Endothelial cell of umbilical vein (primary cell): ENCODE results near the gene PDE3A. TPM values are rescaled to one million over a fixed set of nuclear protein-coding genes. Genes with fewer than 3 reads are reported as not detected.

ENCODE experiments used
- BruUV-seq: library from RNA; stranded (reverse); fragments of 400-500 nt; replicated peaks from 2 replicates; lab custom pipeline; 2021; lab: Mats Ljungman, UMichigan
- CTCF ChIA-PET: fragments of 300-600, 350-600 bp; sonication (Branson Sonifier 250); formaldehyde crosslinking; loops from one replicate; lab custom pipeline; 2021; ENCODE audit warnings: antibody characterized with exemption, inconsistent platforms; lab: Charles Lee
- POLR2A ChIA-PET: fragments of 300-600, 350-600 bp; sonication (Branson Sonifier 250); formaldehyde crosslinking; loops from one replicate; lab custom pipeline; 2021; ENCODE audit warnings: antibody characterized with exemption, inconsistent platforms; lab: Charles Lee
- DNase-seq: peaks from one replicate; pipeline ENCODE4 v3.0.0-alpha.2; 2011; ENCODE audit warnings: low read depth, low spot score
- FAIRE-seq: peaks from 2 replicates; lab custom pipeline; 2011; peaks lifted over from hg19 to GRCh38; lab: Jason Lieb, UNC
- H2AFZ ChIP-seq: 2 replicates; pipeline ENCODE4 v1.6.0; 2012; ENCODE audit warnings: low read depth, low read length, control low read depth, inconsistent platforms
- H3K27ac ChIP-seq: 2 replicates; pipeline ENCODE4 v1.5.1; 2011; ENCODE audit warnings: low read depth, mild to moderate bottlenecking, control low read depth, low read length, moderate library complexity; ENCODE audit not compliant: insufficient read depth
- H3K27me3 ChIP-seq, 2 experiments: 2 replicates each; pipeline versions ENCODE4 v1.6.0 to v1.6.1; 2011; ENCODE audit warnings: low read length in 2 of 2, mixed read lengths in 1 of 2; ENCODE audit not compliant: control insufficient read depth in 2 of 2, insufficient read depth in 2 of 2
- H3K36me3 ChIP-seq, 2 experiments: 2 replicates in 1 of 2; 3 replicates in 1 of 2; pipeline ENCODE4 v1.5.1; 2011; ENCODE audit warnings: low read length in 2 of 2, mild to moderate bottlenecking in 1 of 2, moderate library complexity in 1 of 2; ENCODE audit not compliant: control insufficient read depth in 2 of 2, insufficient read depth in 2 of 2; ENCODE audit errors: extremely low read depth in 1 of 2
- H3K4me1 ChIP-seq: 3 replicates; pipeline ENCODE4 v1.5.1; 2011; ENCODE audit warnings: mild to moderate bottlenecking, low read length; ENCODE audit not compliant: control insufficient read depth, insufficient read depth; ENCODE audit errors: extremely low read depth
- H3K4me2 ChIP-seq: 2 replicates; pipeline ENCODE4 v1.6.1; 2011; ENCODE audit warnings: low read length, control low read depth, mixed read lengths; ENCODE audit not compliant: insufficient read depth
- H3K4me3 ChIP-seq, 3 experiments: fragments of 200-600 bp in 1 of 3; sonication (generic), shearing (Covaris generic) in 1 of 3; replicated peaks in 1 of 3; 2 replicates each; pipeline ENCODE4 v1.5.1; 2011 to 2016; ENCODE audit warnings: control low read depth in 3 of 3, low read length in 3 of 3, mild to moderate bottlenecking in 2 of 3, inconsistent platforms in 1 of 3, low read depth in 1 of 3, moderate library complexity in 1 of 3; ENCODE audit not compliant: insufficient read depth in 1 of 3
- H3K79me2 ChIP-seq: 2 replicates; pipeline ENCODE4 v1.6.0; 2012; ENCODE audit warnings: low read length, inconsistent platforms; ENCODE audit not compliant: control insufficient read depth, insufficient read depth
- H3K9ac ChIP-seq: replicated peaks from 2 replicates; pipeline ENCODE3; 2011; ENCODE audit warnings: low read length, control low read depth; ENCODE audit not compliant: insufficient read depth; ENCODE audit errors: extremely low read depth
- H3K9me1 ChIP-seq: replicated peaks from 3 replicates; pipeline ENCODE4 v1.6.0; 2011; ENCODE audit warnings: mild to moderate bottlenecking, low read length; ENCODE audit not compliant: control insufficient read depth, insufficient read depth; ENCODE audit errors: extremely low read depth
- H3K9me3 ChIP-seq: replicated peaks from 2 replicates; pipeline ENCODE4 v1.5.1; 2012; ENCODE audit warnings: low read length, inconsistent platforms; ENCODE audit not compliant: control insufficient read depth, insufficient read depth
- H4K20me1 ChIP-seq: replicated peaks from 2 replicates; pipeline ENCODE3; 2011; ENCODE audit warnings: mild to moderate bottlenecking, low read length; ENCODE audit not compliant: control insufficient read depth, insufficient read depth; ENCODE audit errors: extremely low read depth
- EZH2 ChIP-seq: IDR thresholded peaks from 2 replicates; pipeline ENCODE4 v1.6.1; 2012; ENCODE audit warnings: borderline replicate concordance, low read depth, mild to moderate bottlenecking, moderate library complexity, low read length, inconsistent platforms; ENCODE audit not compliant: severe bottlenecking
- FOS ChIP-seq: IDR thresholded peaks from 2 replicates; pipeline ENCODE4 v1.6.1; 2011; ENCODE audit warnings: mild to moderate bottlenecking, low read length, moderate library complexity, borderline replicate concordance; ENCODE audit not compliant: insufficient read depth
- GATA2 ChIP-seq: IDR thresholded peaks from 2 replicates; pipeline ENCODE4 v1.7.0; 2011; ENCODE audit warnings: low read depth, mild to moderate bottlenecking, moderate library complexity, mixed read lengths, low read length; ENCODE audit not compliant: insufficient read length, insufficient read depth
- JUN ChIP-seq: IDR thresholded peaks from 2 replicates; pipeline ENCODE4 v1.6.1; 2011; ENCODE audit warnings: borderline replicate concordance, low read depth; ENCODE audit not compliant: insufficient read length, insufficient read depth
- MAX ChIP-seq: IDR thresholded peaks from 2 replicates; pipeline ENCODE4 v1.6.1; 2011; ENCODE audit not compliant: insufficient read depth, insufficient read length
- MYC ChIP-seq: IDR thresholded peaks from one replicate; pipeline ENCODE4 v1.6.1; 2011; ENCODE audit warnings: mild to moderate bottlenecking, low read depth, low read length
- POLR2A ChIP-seq: IDR thresholded peaks from 2 replicates; pipeline ENCODE4 v1.6.1; 2012; ENCODE audit warnings: low read depth, mild to moderate bottlenecking, control low read depth, low read length
- POLR2AphosphoS5 ChIP-seq: IDR thresholded peaks from 2 replicates; pipeline ENCODE4 v1.6.1; 2012; ENCODE audit warnings: low read depth, mild to moderate bottlenecking, control low read depth, low read length, moderate library complexity; ENCODE audit not compliant: insufficient read depth
- dilution Hi-C: fragments of 300-500 bp; cut with MboI; formaldehyde crosslinking; loops from one replicate; pipeline ENCODE4 v1.15.0; 2019; ENCODE audit warnings: low sequenced_read_pairs; ENCODE audit not compliant: extremely low pct_ligation_motif_present
- intact Hi-C: fragments of 100-400 bp; cut with micrococcal nuclease; formaldehyde crosslinking; loops from one replicate; pipeline ENCODE4 v1.10.0; 2022
- polyA plus RNA-seq, 4 experiments: library from polyadenylated mRNA; depleted of rRNA in 3 of 4; stranded (reverse) in 3 of 4; unstranded in 1 of 4; fragments of >200 nt; gene quantifications; 2 replicates each; pipeline versions ENCODE4 v1.2.1 to v1.2.3, GENCODE V29; 2011 to 2012; ENCODE audit warnings: missing spikeins in 1 of 4
- total RNA-seq: library from RNA; stranded (reverse); gene quantifications from 2 replicates; pipeline ENCODE4 v1.2.3, GENCODE V29; 2021
- TF ChIP-seq, protein P1 (sequence below), 2 donors: IDR thresholded peaks; 1 replicate in 1 of 2; 2 replicates in 1 of 2; pipeline ENCODE4 v1.5.1; 2011; ENCODE audit warnings: low read length in 2 of 2, mild to moderate bottlenecking in 2 of 2, moderate library complexity in 2 of 2, control low read depth in 1 of 2, inconsistent platforms in 1 of 2, low read depth in 1 of 2; ENCODE audit not compliant: insufficient read depth in 1 of 2; ENCODE audit errors: extremely low read depth in 1 of 2

The PDE3A gene
- total and polyA plus RNA-seq, 2 donors (not counting 3 experiments of a cell fraction or from before 2014, with no cell fraction given) = 14.0 to 27.4 TPM

GRCh38 chr12:20452496-20453010 lies 84.2 kb downstream of the PDE3A start:
- dilution Hi-C loops (no loop called here), intact Hi-C loops (no loop called here)
- H3K79me2 ChIP-seq = peaks cover 9% of the 10 kb centered on the region
- H2AFZ ChIP-seq = no peak overlapping the region
- no peaks in the 10 kb centered on the region for H3K9me1 ChIP-seq
- H3K4me2 ChIP-seq = no peak overlapping the region
- H3K9me3 ChIP-seq = no peaks in the 10 kb centered on the region
- H3K27ac ChIP-seq = no peak overlapping the region
- H4K20me1 ChIP-seq = no peaks in the 10 kb centered on the region
- CTCF ChIA-PET = no interaction called here
- H3K4me3 ChIP-seq = no peak overlapping the region
- H3K4me1 ChIP-seq = no peaks in the 10 kb centered on the region
- DNase-seq (no peak), FAIRE-seq (no peak)
- H3K9ac ChIP-seq = no peak overlapping the region
- H3K36me3 ChIP-seq = no peaks in the 10 kb centered on the region
- POLR2A ChIA-PET = no interaction called here
- no peaks in the 10 kb centered on the region for H3K27me3 ChIP-seq
- no TSS peak for BruUV-seq
- TF ChIP-seq MYC (no peak), FOS (no peak)

DNA sequence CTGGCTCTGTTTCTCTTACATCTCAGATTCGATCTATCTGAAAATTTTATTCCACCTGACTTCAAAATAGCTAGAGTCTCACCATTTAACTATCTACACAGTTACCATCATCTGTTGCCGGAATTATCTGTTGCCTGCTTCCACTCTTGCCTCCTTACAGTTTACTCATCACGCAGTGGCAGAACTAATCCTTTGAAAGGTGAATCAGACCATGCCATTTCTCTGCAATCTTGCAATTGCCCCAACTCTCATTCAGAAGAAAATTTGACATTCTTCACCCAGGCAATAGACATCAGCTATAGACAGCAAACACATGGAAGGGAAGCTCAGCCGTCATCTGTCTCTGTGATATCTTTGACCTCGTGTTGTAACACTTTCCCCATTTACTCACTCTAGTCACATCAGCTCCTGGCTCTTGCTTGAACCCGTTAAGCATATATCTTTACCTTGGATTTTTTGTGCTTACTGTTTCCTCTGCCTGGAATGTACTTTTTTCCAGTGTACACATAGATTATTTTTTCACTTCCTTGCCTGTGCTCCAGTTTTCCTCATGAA lies 85.5 kb downstream of the PDE3A start:
- Histone ChIP-seq H3K4me2 (no peak overlapping the region), H3K79me2 (peaks cover 9% of the 10 kb centered on the region), H3K27ac (no peak overlapping the region), H3K9ac (no peak overlapping the region), H3K9me3 (no peaks in the 10 kb centered on the region), H3K9me1 (no peaks in the 10 kb centered on the region), H4K20me1 (no peaks in the 10 kb centered on the region), H3K4me3 (no peak overlapping the region), H2AFZ (no peak overlapping the region), H3K36me3 (no peaks in the 10 kb centered on the region), H3K4me1 (no peaks in the 10 kb centered on the region), H3K27me3 (no peaks in the 10 kb centered on the region)
- CTCF ChIA-PET = interaction anchor here (1.3 kb wide), 1 partner anchor 103 kb away, joined by 3 read pairs; no protein-coding TSS in a partner anchor
- no peak for DNase-seq
- TF ChIP-seq MYC = no peak
- no peak for TF ChIP-seq FOS
- no peak for TF ChIP-seq POLR2A
- TF ChIP-seq, protein P1, sequence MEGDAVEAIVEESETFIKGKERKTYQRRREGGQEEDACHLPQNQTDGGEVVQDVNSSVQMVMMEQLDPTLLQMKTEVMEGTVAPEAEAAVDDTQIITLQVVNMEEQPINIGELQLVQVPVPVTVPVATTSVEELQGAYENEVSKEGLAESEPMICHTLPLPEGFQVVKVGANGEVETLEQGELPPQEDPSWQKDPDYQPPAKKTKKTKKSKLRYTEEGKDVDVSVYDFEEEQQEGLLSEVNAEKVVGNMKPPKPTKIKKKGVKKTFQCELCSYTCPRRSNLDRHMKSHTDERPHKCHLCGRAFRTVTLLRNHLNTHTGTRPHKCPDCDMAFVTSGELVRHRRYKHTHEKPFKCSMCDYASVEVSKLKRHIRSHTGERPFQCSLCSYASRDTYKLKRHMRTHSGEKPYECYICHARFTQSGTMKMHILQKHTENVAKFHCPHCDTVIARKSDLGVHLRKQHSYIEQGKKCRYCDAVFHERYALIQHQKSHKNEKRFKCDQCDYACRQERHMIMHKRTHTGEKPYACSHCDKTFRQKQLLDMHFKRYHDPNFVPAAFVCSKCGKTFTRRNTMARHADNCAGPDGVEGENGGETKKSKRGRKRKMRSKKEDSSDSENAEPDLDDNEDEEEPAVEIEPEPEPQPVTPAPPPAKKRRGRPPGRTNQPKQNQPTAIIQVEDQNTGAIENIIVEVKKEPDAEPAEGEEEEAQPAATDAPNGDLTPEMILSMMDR (IDR thresholded peaks at IDR 0.05; ENCODE audit: extremely low read depth in 1 of 2, insufficient read depth in 1 of 2, low read depth in 1 of 2, low read length in 2 of 2) = no peak
- TF ChIP-seq POLR2AphosphoS5 = no peak
- no peak for TF ChIP-seq JUN
- no peak for TF ChIP-seq GATA2
- no peak for TF ChIP-seq EZH2
- no peak for TF ChIP-seq MAX
- intact Hi-C loops = no loop called here
- dilution Hi-C loops = no loop called here
- POLR2A ChIA-PET = no interaction called here
- no TSS peak for BruUV-seq
- FAIRE-seq = no peak
